Chondrocyte (in vitro differentiated cells): ENCODE measurements around the gene PRR5L. TPM values are rescaled to one million over a fixed set of nuclear protein-coding genes. Genes with fewer than 3 reads are reported as not detected.

Experiments used
- DNase-seq: peaks from one replicate; pipeline ENCODE4 v3.0.0; 2021; ENCODE audit warnings: mixed read lengths, low spot score
- H3K27ac Mint-ChIP-seq: one replicate; pipeline ENCODE4 v1.8.0; 2021; ENCODE audit warnings: mild to moderate bottlenecking, moderate library complexity, mixed read lengths; ENCODE audit not compliant: unreplicated experiment
- H3K27me3 Mint-ChIP-seq: 2 replicates; pipeline ENCODE4 v1.8.0; 2021; ENCODE audit warnings: low read depth, mixed read lengths
- H3K36me3 Mint-ChIP-seq: 2 replicates; pipeline ENCODE4 v1.8.0; 2021; ENCODE audit warnings: low read depth, mixed read lengths
- H3K4me1 Mint-ChIP-seq: 2 replicates; pipeline ENCODE4 v1.8.0; 2021; ENCODE audit warnings: low read depth, mild to moderate bottlenecking, mixed read lengths
- H3K4me3 Mint-ChIP-seq: one replicate; pipeline ENCODE4 v1.8.0; 2021; ENCODE audit warnings: mild to moderate bottlenecking, moderate library complexity, mixed read lengths; ENCODE audit not compliant: unreplicated experiment
- H3K9me3 Mint-ChIP-seq: 2 replicates; pipeline ENCODE4 v1.8.0; 2021; ENCODE audit warnings: low read depth, mixed read lengths
- CTCF ChIP-seq: fragments of 200-600 bp; sonication (generic); IDR thresholded peaks from 2 replicates; pipeline ENCODE4 v1.5.0; 2021; ENCODE audit warnings: antibody characterized with exemption, mild to moderate bottlenecking, moderate library complexity
- total RNA-seq: library from RNA; stranded (reverse); gene quantifications from 3 replicates; pipeline ENCODE4 v1.2.1, GENCODE V29; 2021

Gene PRR5L
- total RNA-seq, 1 donor from 2014 or later: 50.7 TPM

DNA sequence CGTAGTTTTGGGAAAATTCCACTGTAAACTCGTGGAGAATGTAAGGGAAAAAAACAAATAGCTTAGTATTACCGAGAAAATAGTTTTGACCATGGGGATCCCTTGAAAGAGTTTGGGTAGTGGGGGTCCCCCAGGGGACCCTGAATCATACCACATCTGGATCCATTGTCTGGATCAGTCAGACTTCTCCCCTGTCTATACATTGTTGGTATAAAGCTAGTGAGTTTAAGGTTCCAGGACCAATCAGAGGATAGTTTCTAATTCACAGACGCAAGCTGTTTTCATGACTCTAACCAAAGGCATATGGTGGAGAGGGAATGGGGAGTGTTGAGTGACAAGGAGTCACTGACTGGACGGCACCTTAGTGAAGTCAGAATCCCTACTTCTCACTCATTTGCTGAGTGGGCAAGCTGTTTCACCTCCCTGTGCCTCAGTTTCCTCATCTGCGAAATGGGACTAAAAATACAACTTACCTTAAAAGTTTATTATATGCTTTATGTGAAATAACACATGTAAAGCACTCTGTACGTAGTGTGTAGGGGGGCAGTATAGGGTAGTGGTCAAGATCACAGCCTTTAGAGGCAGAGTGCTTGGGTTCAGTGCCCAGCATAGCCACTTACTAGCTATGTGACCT, 123.8 kb downstream of the PRR5L start:
- no peak for TF ChIP-seq CTCF
- Mint-ChIP-seq H3K4me1 (peaks cover 57% of the 10 kb centered on the region), H3K27me3 (no peaks in the 10 kb centered on the region), H3K36me3 (peaks cover 43% of the 10 kb centered on the region), H3K27ac (peak overlapping the region; percentile 87), H3K4me3 (no peak overlapping the region), H3K9me3 (no peaks in the 10 kb centered on the region)
- no peak for DNase-seq

GRCh38 chr11:36421546-36422155, 125.6 kb downstream of the PRR5L start:
- peak overlapping the region; percentile 87 for H3K27ac Mint-ChIP-seq
- H3K4me3 Mint-ChIP-seq: no peak overlapping the region
- H3K27me3 Mint-ChIP-seq: no peaks in the 10 kb centered on the region
- no peak for TF ChIP-seq CTCF
- H3K36me3 Mint-ChIP-seq: peaks cover 40% of the 10 kb centered on the region
- H3K9me3 Mint-ChIP-seq: no peaks in the 10 kb centered on the region
- DNase-seq: no peak
- peaks cover 72% of the 10 kb centered on the region for H3K4me1 Mint-ChIP-seq

- H3K9me3 Mint-ChIP-seq: no peaks in the 10 kb centered on the region
- TF ChIP-seq CTCF: no peak
- peaks cover 34% of the 10 kb centered on the region for H3K36me3 Mint-ChIP-seq
- no peak for DNase-seq
- H3K4me1 Mint-ChIP-seq: peaks cover 62% of the 10 kb centered on the region
- peak overlapping the region; percentile 53 for H3K27ac Mint-ChIP-seq
- no peaks in the 10 kb centered on the region for H3K27me3 Mint-ChIP-seq
- no peak overlapping the region for H3K4me3 Mint-ChIP-seq
These were observed 129.5 kb downstream of the PRR5L start for GRCh38 chr11:36425561-36426081.

- peak overlapping the region; percentile 53 for H3K27ac Mint-ChIP-seq
- H3K4me1 Mint-ChIP-seq: peaks cover 62% of the 10 kb centered on the region
- no peak overlapping the region for H3K4me3 Mint-ChIP-seq
- TF ChIP-seq CTCF: no peak
- no peak for DNase-seq
- H3K27me3 Mint-ChIP-seq: no peaks in the 10 kb centered on the region
- H3K9me3 Mint-ChIP-seq: no peaks in the 10 kb centered on the region
- peaks cover 36% of the 10 kb centered on the region for H3K36me3 Mint-ChIP-seq
These were observed 130.2 kb downstream of the PRR5L start for GRCh38 chr11:36426226-36426848.

- Mint-ChIP-seq H3K9me3 (no peaks in the 10 kb centered on the region), H3K27ac (peak overlapping the region; percentile 18), H3K27me3 (no peaks in the 10 kb centered on the region), H3K4me1 (peaks cover 62% of the 10 kb centered on the region), H3K4me3 (no peak overlapping the region), H3K36me3 (peaks cover 36% of the 10 kb centered on the region)
- no peak for DNase-seq
- TF ChIP-seq CTCF: no peak
These were observed 131.0 kb downstream of the PRR5L start for GRCh38 chr11:36427079-36427478.
